ENCODE data around the gene GTPBP8. TPM values are rescaled to one million over a fixed set of nuclear protein-coding genes. Genes with fewer than 3 reads are reported as not detected.

Gene GTPBP8
- total and polyA plus RNA-seq, 2 donors (not counting 1 experiment from before 2014, with no cell fraction given), result 25.2 to 31.4 TPM

GRCh38 chr3:112966633-112967032 is 24.2 kb upstream of the GTPBP8 start:
- Histone ChIP-seq H3K4me2 (ENCODE audit: extremely low read depth, insufficient read depth, low read length) (no peak overlapping the region), H4K20me1 (ENCODE audit: control insufficient read depth, extremely low read depth, insufficient read depth, low read length) (no peaks in the 10 kb centered on the region), H3K9me3 (ENCODE audit: control insufficient read depth, insufficient read depth, low read depth, low read length) (no peaks in the 10 kb centered on the region), H3K27ac (ENCODE audit: insufficient read depth, low read length) (no peak overlapping the region), H3K27me3 (ENCODE audit: control insufficient read depth, insufficient read depth, low read length) (no peaks in the 10 kb centered on the region), H3K9ac (ENCODE audit: insufficient read depth, low read length) (no peak overlapping the region), H3K4me3 (replicated peaks in 1 of 4; ENCODE audit: control extremely low read depth in 1 of 4, insufficient read depth in 1 of 4, low read depth in 3 of 4, low read length in 4 of 4) (no peak overlapping the region), H2AFZ (ENCODE audit: low read length) (no peak overlapping the region), H3K36me3 (ENCODE audit: control insufficient read depth, insufficient read depth, low read length) (no peaks in the 10 kb centered on the region), H3K79me2 (ENCODE audit: control insufficient read depth, insufficient read depth, low read length) (no peaks in the 10 kb centered on the region), H3K4me1 (ENCODE audit: control insufficient read depth, extremely low read depth, insufficient read depth, low read length) (no peaks in the 10 kb centered on the region)
- no peak for DNase-seq (ENCODE audit: low read depth in 2 of 2)
- TF ChIP-seq EZH2 (IDR thresholded peaks at IDR 0.05; ENCODE audit: low read length, missing control alignments) (no peak), CTCF (conservative IDR thresholded peaks at IDR 0.05 in 1 of 2, IDR thresholded peaks at IDR 0.05 in 1 of 2; ENCODE audit: low read depth in 1 of 2, low read length in 2 of 2) (no peak)

GRCh38 chr3:112967425-112967824 is 23.4 kb upstream of the GTPBP8 start:
- Histone ChIP-seq H3K27me3 (ENCODE audit: control insufficient read depth, insufficient read depth, low read length) (no peaks in the 10 kb centered on the region), H3K27ac (ENCODE audit: insufficient read depth, low read length) (no peak overlapping the region), H3K4me1 (ENCODE audit: control insufficient read depth, extremely low read depth, insufficient read depth, low read length) (no peaks in the 10 kb centered on the region), H3K4me2 (ENCODE audit: extremely low read depth, insufficient read depth, low read length) (no peak overlapping the region), H3K4me3 (replicated peaks in 1 of 4; ENCODE audit: control extremely low read depth in 1 of 4, insufficient read depth in 1 of 4, low read depth in 3 of 4, low read length in 4 of 4) (no peak overlapping the region), H3K9me3 (ENCODE audit: control insufficient read depth, insufficient read depth, low read depth, low read length) (no peaks in the 10 kb centered on the region), H3K36me3 (ENCODE audit: control insufficient read depth, insufficient read depth, low read length) (no peaks in the 10 kb centered on the region), H4K20me1 (ENCODE audit: control insufficient read depth, extremely low read depth, insufficient read depth, low read length) (no peaks in the 10 kb centered on the region), H3K79me2 (ENCODE audit: control insufficient read depth, insufficient read depth, low read length) (no peaks in the 10 kb centered on the region), H2AFZ (ENCODE audit: low read length) (no peak overlapping the region), H3K9ac (ENCODE audit: insufficient read depth, low read length) (no peak overlapping the region)
- TF ChIP-seq CTCF (conservative IDR thresholded peaks at IDR 0.05 in 1 of 2, IDR thresholded peaks at IDR 0.05 in 1 of 2; ENCODE audit: low read depth in 1 of 2, low read length in 2 of 2), result no peak
- TF ChIP-seq EZH2 (IDR thresholded peaks at IDR 0.05; ENCODE audit: low read length, missing control alignments), result no peak
- no peak for DNase-seq (ENCODE audit: low read depth in 2 of 2)

GRCh38 chr3:112967828-112968227 is 23.0 kb upstream of the GTPBP8 start:
- Histone ChIP-seq H3K4me1 (ENCODE audit: control insufficient read depth, extremely low read depth, insufficient read depth, low read length) (no peaks in the 10 kb centered on the region), H3K27me3 (ENCODE audit: control insufficient read depth, insufficient read depth, low read length) (no peaks in the 10 kb centered on the region), H3K79me2 (ENCODE audit: control insufficient read depth, insufficient read depth, low read length) (no peaks in the 10 kb centered on the region), H3K9me3 (ENCODE audit: control insufficient read depth, insufficient read depth, low read depth, low read length) (no peaks in the 10 kb centered on the region), H4K20me1 (ENCODE audit: control insufficient read depth, extremely low read depth, insufficient read depth, low read length) (no peaks in the 10 kb centered on the region), H3K4me2 (ENCODE audit: extremely low read depth, insufficient read depth, low read length) (no peak overlapping the region), H3K4me3 (replicated peaks in 1 of 4; ENCODE audit: control extremely low read depth in 1 of 4, insufficient read depth in 1 of 4, low read depth in 3 of 4, low read length in 4 of 4) (no peak overlapping the region), H3K9ac (ENCODE audit: insufficient read depth, low read length) (no peak overlapping the region), H3K36me3 (ENCODE audit: control insufficient read depth, insufficient read depth, low read length) (no peaks in the 10 kb centered on the region), H3K27ac (ENCODE audit: insufficient read depth, low read length) (no peak overlapping the region), H2AFZ (ENCODE audit: low read length) (no peak overlapping the region)
- DNase-seq (ENCODE audit: low read depth in 2 of 2), result no peak
- TF ChIP-seq EZH2 (IDR thresholded peaks at IDR 0.05; ENCODE audit: low read length, missing control alignments) (no peak), CTCF (conservative IDR thresholded peaks at IDR 0.05 in 1 of 2, IDR thresholded peaks at IDR 0.05 in 1 of 2; ENCODE audit: low read depth in 1 of 2, low read length in 2 of 2) (no peak)

Measured in fibroblast of lung (primary cell).